ENCODE measurements around the gene ANP32B.

- no peak for TF ChIP-seq GATA2 (IDR thresholded peaks at IDR 0.05; ENCODE audit: low read depth, low read length)
- no peak for TF ChIP-seq GATA3 (IDR thresholded peaks at IDR 0.05; ENCODE audit: low read depth, low read length)
Observed at GRCh38 chr9:97959585-97959984, 23.6 kb upstream of the ANP32B start.
